22Rv1 (cell line): ENCODE data around the gene NAV3.

Source experiments
- H3K27ac ChIP-seq: fragments of 450-650 bp; 2 replicates; pipeline ENCODE4 v1.5.1; 2017
- ZFX ChIP-seq: fragments of 450-650 bp; IDR thresholded peaks from 2 replicates; pipeline ENCODE4 v1.6.1; 2017; ENCODE audit warnings: antibody characterized with exemption, borderline replicate concordance
- TF ChIP-seq, protein P1 (sequence below): fragments of 450-650 bp; IDR thresholded peaks from 2 replicates; pipeline ENCODE4 v1.5.1; 2017; ENCODE audit warnings: mild to moderate bottlenecking

The NAV3 gene

GRCh38 chr12:77894556-77894955, 63.9 kb downstream of the NAV3 start:
- TF ChIP-seq, protein P1, sequence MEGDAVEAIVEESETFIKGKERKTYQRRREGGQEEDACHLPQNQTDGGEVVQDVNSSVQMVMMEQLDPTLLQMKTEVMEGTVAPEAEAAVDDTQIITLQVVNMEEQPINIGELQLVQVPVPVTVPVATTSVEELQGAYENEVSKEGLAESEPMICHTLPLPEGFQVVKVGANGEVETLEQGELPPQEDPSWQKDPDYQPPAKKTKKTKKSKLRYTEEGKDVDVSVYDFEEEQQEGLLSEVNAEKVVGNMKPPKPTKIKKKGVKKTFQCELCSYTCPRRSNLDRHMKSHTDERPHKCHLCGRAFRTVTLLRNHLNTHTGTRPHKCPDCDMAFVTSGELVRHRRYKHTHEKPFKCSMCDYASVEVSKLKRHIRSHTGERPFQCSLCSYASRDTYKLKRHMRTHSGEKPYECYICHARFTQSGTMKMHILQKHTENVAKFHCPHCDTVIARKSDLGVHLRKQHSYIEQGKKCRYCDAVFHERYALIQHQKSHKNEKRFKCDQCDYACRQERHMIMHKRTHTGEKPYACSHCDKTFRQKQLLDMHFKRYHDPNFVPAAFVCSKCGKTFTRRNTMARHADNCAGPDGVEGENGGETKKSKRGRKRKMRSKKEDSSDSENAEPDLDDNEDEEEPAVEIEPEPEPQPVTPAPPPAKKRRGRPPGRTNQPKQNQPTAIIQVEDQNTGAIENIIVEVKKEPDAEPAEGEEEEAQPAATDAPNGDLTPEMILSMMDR = no peak; the same call in 1 of the 2 replicates
- no peak for TF ChIP-seq ZFX
- H3K27ac ChIP-seq = peak overlapping the region; percentile 88

- TF ChIP-seq, protein P1 = no peak
- no peak for TF ChIP-seq ZFX
- peak overlapping the region; percentile 88 for H3K27ac ChIP-seq
Measured at GRCh38 chr12:77895699-77896098, 65.0 kb downstream of the NAV3 start.

DNA sequence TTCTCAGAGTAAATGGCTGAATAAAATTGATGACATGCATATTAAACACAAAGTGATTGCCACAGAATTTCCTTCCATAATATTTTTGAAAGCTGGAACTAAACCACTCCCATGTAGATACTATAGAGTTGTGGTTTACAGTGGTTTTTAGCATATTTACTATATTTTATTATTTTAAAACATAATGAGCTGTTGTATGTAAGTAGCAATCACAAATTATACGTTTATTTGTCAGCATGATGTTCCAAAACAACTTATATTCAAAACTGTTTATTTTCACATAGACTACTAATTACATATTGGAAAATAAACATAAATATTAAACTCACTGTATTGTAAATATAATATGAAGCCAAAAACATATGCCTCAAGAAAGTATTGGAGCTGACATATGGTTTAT, 77.2 kb downstream of the NAV3 start:
- TF ChIP-seq, protein P1 = no peak
- TF ChIP-seq ZFX = no peak
- H3K27ac ChIP-seq = no peak overlapping the region

DNA sequence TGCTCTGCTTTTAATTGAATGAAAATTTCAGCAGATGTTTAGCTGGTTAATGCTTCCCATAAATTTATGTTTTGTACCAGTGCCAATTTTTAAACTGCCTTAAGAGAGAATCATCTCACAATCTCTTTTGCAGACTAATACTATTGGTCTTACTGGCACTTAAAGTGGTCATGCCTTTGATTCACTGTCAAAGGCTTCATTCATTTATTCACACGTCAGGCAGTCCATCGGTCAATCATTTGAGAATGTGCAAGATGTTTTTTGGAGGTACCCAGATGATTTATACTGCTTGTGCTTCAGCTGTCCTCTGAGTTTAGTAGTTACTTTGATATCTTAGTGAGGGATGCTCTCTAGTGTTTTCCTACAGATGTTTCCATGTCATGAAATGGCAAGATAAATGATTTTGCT, 83.4 kb downstream of the NAV3 start:
- H3K27ac ChIP-seq = no peak overlapping the region
- TF ChIP-seq, protein P1 = peak; percentile 19; the same call in 1 of the 2 replicates
- TF ChIP-seq ZFX = no peak

GRCh38 chr12:77915071-77915600, 84.4 kb downstream of the NAV3 start:
- no peak overlapping the region for H3K27ac ChIP-seq
- TF ChIP-seq, protein P1 = no peak
- TF ChIP-seq ZFX = no peak

- TF ChIP-seq, protein P1 = no peak
- no peak for TF ChIP-seq ZFX
- no peak overlapping the region for H3K27ac ChIP-seq
Measured at GRCh38 chr12:77916276-77916675, 85.6 kb downstream of the NAV3 start.

DNA sequence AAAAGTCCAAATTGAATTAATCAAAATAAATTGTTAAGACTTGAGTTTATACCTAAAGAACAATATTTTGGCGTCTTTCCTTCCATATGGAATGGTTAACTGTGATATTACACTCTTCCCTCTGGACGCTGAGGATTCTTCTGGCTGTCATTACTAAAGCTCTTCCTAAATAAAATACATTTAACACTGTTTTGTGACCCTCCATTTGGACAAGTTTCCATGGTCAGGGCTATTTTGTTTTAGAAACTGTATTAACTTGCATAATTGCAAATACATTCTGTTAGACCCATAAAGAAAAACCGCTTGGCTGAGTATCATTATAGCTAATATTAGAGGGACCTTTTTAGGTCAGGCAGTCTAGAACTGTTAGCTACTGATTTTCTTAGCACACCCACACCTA, 87.4 kb downstream of the NAV3 start:
- no peak overlapping the region for H3K27ac ChIP-seq
- TF ChIP-seq, protein P1 = no peak
- no peak for TF ChIP-seq ZFX
